BE2C (cell line): ENCODE results near the gene GTSF1L.

ENCODE experiments used
- DNase-seq: peaks from one replicate; pipeline ENCODE4 v3.0.0-alpha.2; 2020
- H3K27me3 ChIP-seq: fragments of 250-450 bp; sonication (Bioruptor Pico); 2 replicates; pipeline ENCODE4 v1.5.1; 2020; ENCODE audit warnings: mild to moderate bottlenecking
- H3K36me3 ChIP-seq: fragments of 250-450 bp; sonication (Bioruptor Pico); 2 replicates; pipeline ENCODE4 v1.5.1; 2020; ENCODE audit warnings: mild to moderate bottlenecking
- H3K4me1 ChIP-seq: fragments of 250-450 bp; sonication (Bioruptor Pico); 2 replicates; pipeline ENCODE4 v1.5.1; 2020
- H3K4me3 ChIP-seq: 2 replicates; pipeline ENCODE4 v1.5.1; 2011; ENCODE audit warnings: low read depth, low read length
- H3K9me3 ChIP-seq: fragments of 250-450 bp; sonication (Bioruptor Pico); 2 replicates; pipeline ENCODE4 v1.5.1; 2020
- TF ChIP-seq, protein P1 (sequence below): IDR thresholded peaks from 2 replicates; pipeline ENCODE4 v1.5.1; 2012; ENCODE audit warnings: mild to moderate bottlenecking, low read depth, low read length

GTSF1L gene

GRCh38 chr20:43702502-43702901 is 24.3 kb downstream of the GTSF1L start:
- H3K9me3 ChIP-seq, result no peaks in the 10 kb centered on the region
- DNase-seq, result no peak
- TF ChIP-seq, protein P1, sequence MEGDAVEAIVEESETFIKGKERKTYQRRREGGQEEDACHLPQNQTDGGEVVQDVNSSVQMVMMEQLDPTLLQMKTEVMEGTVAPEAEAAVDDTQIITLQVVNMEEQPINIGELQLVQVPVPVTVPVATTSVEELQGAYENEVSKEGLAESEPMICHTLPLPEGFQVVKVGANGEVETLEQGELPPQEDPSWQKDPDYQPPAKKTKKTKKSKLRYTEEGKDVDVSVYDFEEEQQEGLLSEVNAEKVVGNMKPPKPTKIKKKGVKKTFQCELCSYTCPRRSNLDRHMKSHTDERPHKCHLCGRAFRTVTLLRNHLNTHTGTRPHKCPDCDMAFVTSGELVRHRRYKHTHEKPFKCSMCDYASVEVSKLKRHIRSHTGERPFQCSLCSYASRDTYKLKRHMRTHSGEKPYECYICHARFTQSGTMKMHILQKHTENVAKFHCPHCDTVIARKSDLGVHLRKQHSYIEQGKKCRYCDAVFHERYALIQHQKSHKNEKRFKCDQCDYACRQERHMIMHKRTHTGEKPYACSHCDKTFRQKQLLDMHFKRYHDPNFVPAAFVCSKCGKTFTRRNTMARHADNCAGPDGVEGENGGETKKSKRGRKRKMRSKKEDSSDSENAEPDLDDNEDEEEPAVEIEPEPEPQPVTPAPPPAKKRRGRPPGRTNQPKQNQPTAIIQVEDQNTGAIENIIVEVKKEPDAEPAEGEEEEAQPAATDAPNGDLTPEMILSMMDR, result no peak
- no peaks in the 10 kb centered on the region for H3K27me3 ChIP-seq
- no peak overlapping the region for H3K4me3 ChIP-seq
- H3K4me1 ChIP-seq, result no peaks in the 10 kb centered on the region
- H3K36me3 ChIP-seq, result peaks cover 55% of the 10 kb centered on the region

DNA sequence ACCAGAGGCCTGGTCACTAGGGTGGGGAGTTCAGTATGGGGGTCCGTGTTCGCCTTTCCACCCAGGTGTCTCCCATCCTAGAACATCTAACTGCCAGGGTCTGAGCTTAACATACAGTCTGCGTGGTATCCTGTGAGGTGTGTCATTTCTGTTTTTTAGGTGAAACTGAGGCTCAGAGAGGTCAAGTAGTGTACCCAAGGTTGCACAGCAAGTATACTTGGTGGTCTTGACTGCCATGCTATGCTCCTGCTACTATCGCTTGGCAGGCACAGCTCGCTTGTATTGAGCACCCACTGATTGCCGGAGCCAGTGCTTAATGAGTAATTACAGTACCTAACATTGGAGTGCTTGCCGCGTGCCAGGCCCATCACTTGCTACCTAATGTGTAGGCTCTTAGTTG is 26.2 kb downstream of the GTSF1L start:
- Histone ChIP-seq H3K36me3 (peaks cover 45% of the 10 kb centered on the region), H3K4me1 (no peaks in the 10 kb centered on the region), H3K4me3 (no peak overlapping the region), H3K27me3 (no peaks in the 10 kb centered on the region), H3K9me3 (no peaks in the 10 kb centered on the region)
- TF ChIP-seq, protein P1, result no peak
- no peak for DNase-seq

DNA sequence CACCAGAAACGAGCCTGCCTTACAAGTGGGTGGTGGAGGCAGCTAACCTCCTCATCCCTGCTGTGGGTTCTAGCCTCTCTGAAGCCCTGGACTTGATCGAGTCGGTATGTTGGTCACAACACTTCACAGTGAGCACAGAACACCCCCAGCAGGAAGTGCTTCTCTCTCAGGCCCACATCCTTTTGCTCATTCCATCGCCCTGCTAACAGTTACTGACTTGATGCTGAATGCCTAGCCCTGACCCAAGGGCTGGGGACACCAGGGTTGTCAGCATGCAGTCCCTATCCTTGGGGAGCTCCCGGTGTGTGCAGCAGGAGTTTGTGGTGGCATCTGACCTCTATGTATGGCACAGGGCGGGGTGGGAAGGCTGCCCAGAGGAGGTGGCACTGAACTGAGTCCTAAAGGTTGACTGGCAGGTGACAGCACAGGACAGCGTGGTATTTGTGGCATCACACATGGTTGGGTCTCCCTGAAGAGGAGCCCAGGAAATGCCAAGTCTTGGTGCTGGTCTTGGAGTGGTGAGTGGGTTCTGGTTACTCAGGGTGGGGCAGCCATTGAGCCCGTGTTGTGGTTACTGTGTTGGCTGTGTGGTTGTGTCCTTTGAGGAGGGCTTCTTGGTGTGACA is 26.7 kb downstream of the GTSF1L start:
- Histone ChIP-seq H3K9me3 (no peaks in the 10 kb centered on the region), H3K4me1 (no peaks in the 10 kb centered on the region), H3K36me3 (peaks cover 42% of the 10 kb centered on the region), H3K4me3 (no peak overlapping the region), H3K27me3 (no peaks in the 10 kb centered on the region)
- DNase-seq, result no peak
- TF ChIP-seq, protein P1, result no peak

- H3K36me3 ChIP-seq, result peaks cover 18% of the 10 kb centered on the region
- H3K27me3 ChIP-seq, result no peaks in the 10 kb centered on the region
- H3K9me3 ChIP-seq, result no peaks in the 10 kb centered on the region
- DNase-seq, result no peak
- H3K4me1 ChIP-seq, result no peaks in the 10 kb centered on the region
- TF ChIP-seq, protein P1, result no peak
- H3K4me3 ChIP-seq, result no peak overlapping the region
These were observed 31.2 kb downstream of the GTSF1L start for GRCh38 chr20:43695571-43695970.

- Histone ChIP-seq H3K4me1 (no peaks in the 10 kb centered on the region), H3K36me3 (peaks cover 10% of the 10 kb centered on the region), H3K9me3 (no peaks in the 10 kb centered on the region), H3K4me3 (no peak overlapping the region), H3K27me3 (no peaks in the 10 kb centered on the region)
- TF ChIP-seq, protein P1, result no peak
- DNase-seq, result no peak
These were observed 32.0 kb downstream of the GTSF1L start for GRCh38 chr20:43694763-43695162.

GRCh38 chr20:43691928-43692524 is 34.8 kb downstream of the GTSF1L start:
- Histone ChIP-seq H3K9me3 (no peaks in the 10 kb centered on the region), H3K27me3 (no peaks in the 10 kb centered on the region), H3K4me3 (no peak overlapping the region), H3K36me3 (peaks cover 17% of the 10 kb centered on the region), H3K4me1 (no peaks in the 10 kb centered on the region)
- TF ChIP-seq, protein P1, result peak; percentile 80
- peak; percentile 77 for DNase-seq
